ENCODE measurements around the gene FILIP1L. TPM values are rescaled to one million over a fixed set of nuclear protein-coding genes. Genes with fewer than 3 reads are reported as not detected.

Gene FILIP1L
- 19.9 and 21.1 TPM in 2 replicates for total RNA-seq (2012; rRNA removed)
- polyA plus RNA-seq (2012; rRNA removed) = 11.5 and 14.7 TPM in 2 replicates
- 2.5 and 4.3 TPM in 2 replicates for polyA plus RNA-seq (2012; cell fraction: cytosol; rRNA removed)
- polyA plus RNA-seq (2012; cell fraction: nucleus; rRNA removed; ENCODE audit: low replicate concordance) = 1.4 and 10.5 TPM in 2 replicates
- Bru-seq, nascent RNA = percentile 75 among the genes with signal in this experiment
- BruChase-seq, experiment 1, labeled RNA remaining after a 6-hour chase = percentile 40 among the genes with signal in this experiment
- BruChase-seq, experiment 2, labeled RNA remaining after a 2-hour chase = percentile 51 among the genes with signal in this experiment
- long read RNA-seq, transcript FILIP1L-203 (2 exons, 3,280 nt) = major isoform, 128 of 153 reads
- long read RNA-seq, partial matches to known transcripts = 9 of 153 reads
- long read RNA-seq, other reads (novel, unspliced or antisense) = 10 of 153 reads

GRCh38 chr3:100114413-100115030 lies at the start of gene FILIP1L:
Gene FILIP1L, minus strand, starts transcription at chr3:100114501.
- Histone ChIP-seq H2AFZ (replicated peaks; ENCODE audit: low read length, poor library complexity) (no peak within 1 kb of the TSS), H3K79me1 (ENCODE audit: low read depth in 1 of 2, low read length in 2 of 2) (peaks cover 0 to 3% of the 10 kb centered on the region in 2 experiments; a peak in 1 of 4 replicates), H4K91ac (ENCODE audit: insufficient read depth, low read depth, low read length) (peak within 1 kb of the TSS; percentile 24), H3K9ac (ENCODE audit: low read depth, low read length) (no peak within 1 kb of the TSS), H2BK120ac (ENCODE audit: low read depth, low read length) (peak within 1 kb of the TSS; percentile 11; the same call in 1 of the 2 replicates), H4K5ac (ENCODE audit: low read depth, low read length) (no peak within 1 kb of the TSS; the same call in 1 of the 2 replicates), H2BK20ac (ENCODE audit: low read depth, low read length) (peak within 1 kb of the TSS; percentile 41; the same call in 1 of the 2 replicates), H4K20me1 (ENCODE audit: insufficient read depth, low read length) (no peaks in the 10 kb centered on the region), H2BK15ac (ENCODE audit: low read depth, low read length) (peak within 1 kb of the TSS; percentile 38; the same call in 1 of the 3 replicates), H2BK5ac (ENCODE audit: low read depth, low read length, poor library complexity, severe bottlenecking) (no peak within 1 kb of the TSS), H3K4me3 (ENCODE audit: insufficient read depth, low read depth, low read length) (no peak within 1 kb of the TSS), H3K9me3 (ENCODE audit: control insufficient read depth, insufficient read depth, low read length) (no peaks in the 10 kb centered on the region), H3K4me2 (ENCODE audit: low read depth, low read length) (no peak within 1 kb of the TSS), H3K36me3 (ENCODE audit: control insufficient read depth, insufficient read depth, low read length) (no peaks in the 10 kb centered on the region), H4K8ac (ENCODE audit: low read depth in 2 of 2, low read length in 2 of 2) (0 out of 4 replicates have a peak within 1 kb of the TSS, but pooled peaks of 1 of the 2 experiments have one; percentile 19), H3K27me3 (ENCODE audit: control insufficient read depth, insufficient read depth, low read length) (no peaks in the 10 kb centered on the region), H2AK9ac (replicated peaks; ENCODE audit: low read depth, low read length, poor library complexity) (peak within 1 kb of the TSS; percentile 40), H3K14ac (replicated peaks; ENCODE audit: low read depth, low read length) (peak within 1 kb of the TSS; percentile 65), H3K9me1 (ENCODE audit: insufficient read depth, low read length) (peaks cover 10% of the 10 kb centered on the region), H3K4ac (ENCODE audit: low read depth, low read length) (no peak within 1 kb of the TSS), H3K27ac (ENCODE audit: insufficient read depth, low read length) (peak within 1 kb of the TSS; percentile 26; the same call in 1 of the 2 replicates), H2AK5ac (ENCODE audit: low read depth, low read length) (peak within 1 kb of the TSS; percentile 48), H3K56ac (ENCODE audit: extremely low read depth, insufficient read depth, low read length) (no peak within 1 kb of the TSS), H3K4me1 (ENCODE audit: control insufficient read depth, insufficient read depth, low read length) (peaks cover 7% of the 10 kb centered on the region), H3K23ac (ENCODE audit: low read depth, low read length) (no peak within 1 kb of the TSS), H3K18ac (ENCODE audit: low read depth, low read length) (peak within 1 kb of the TSS; percentile 33; the same call in 1 of the 2 replicates)
- BruUV-seq (replicated peaks) = no TSS peak
- intact Hi-C loops (cut with micrococcal nuclease) (no loop called here), in situ Hi-C loops (cut with MboI; ENCODE audit: low sequenced_read_pairs) (no loop called here), dilution Hi-C loops (cut with HindIII; ENCODE audit: low sequenced_read_pairs, unreplicated experiment) (no loop called here)
- DNase-seq (no peak), ATAC-seq (ENCODE audit: low read depth) (peak; percentile 65)
- ChIA-PET CTCF (interaction anchor here (1.3 kb wide), 1 partner anchor 10 kb away, joined by 5 read pairs; no protein-coding TSS in a partner anchor), POLR2A (ENCODE audit: unreplicated experiment) (no interaction called here)
- WGBS, 2 experiments (ENCODE audit: extremely low coverage in 2 of 2, insufficient read length in 1 of 2) = no CpG with 5 or more reads among the region's 7 CpGs
- TF ChIP-seq RFX5 (IDR thresholded peaks at IDR 0.05; ENCODE audit: low read depth, low read length) = no peak
- no peak for TF ChIP-seq NFE2L2 (IDR thresholded peaks at IDR 0.05; ENCODE audit: low read depth, low read length)
- no peak for TF ChIP-seq CHD1 (IDR thresholded peaks at IDR 0.05; ENCODE audit: low read depth, low read length)
- TF ChIP-seq BHLHE40 (IDR thresholded peaks at IDR 0.05; ENCODE audit: low read depth, low read length) = no peak
- no peak for TF ChIP-seq RAD21 (IDR thresholded peaks at IDR 0.05; ENCODE audit: low read length)
- no peak for TF ChIP-seq MXI1 (IDR thresholded peaks at IDR 0.05; ENCODE audit: borderline replicate concordance, low read depth, low read length)
- no peak for TF ChIP-seq FOS (IDR thresholded peaks at IDR 0.05; ENCODE audit: low read depth, low read length)
- TF ChIP-seq, protein P1, sequence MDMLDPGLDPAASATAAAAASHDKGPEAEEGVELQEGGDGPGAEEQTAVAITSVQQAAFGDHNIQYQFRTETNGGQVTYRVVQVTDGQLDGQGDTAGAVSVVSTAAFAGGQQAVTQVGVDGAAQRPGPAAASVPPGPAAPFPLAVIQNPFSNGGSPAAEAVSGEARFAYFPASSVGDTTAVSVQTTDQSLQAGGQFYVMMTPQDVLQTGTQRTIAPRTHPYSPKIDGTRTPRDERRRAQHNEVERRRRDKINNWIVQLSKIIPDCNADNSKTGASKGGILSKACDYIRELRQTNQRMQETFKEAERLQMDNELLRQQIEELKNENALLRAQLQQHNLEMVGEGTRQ (IDR thresholded peaks at IDR 0.05; ENCODE audit: low read depth, low read length) = no peak
- no peak for TF ChIP-seq MAFK (IDR thresholded peaks at IDR 0.05; ENCODE audit: low read depth, low read length)
- TF ChIP-seq, protein P2, sequence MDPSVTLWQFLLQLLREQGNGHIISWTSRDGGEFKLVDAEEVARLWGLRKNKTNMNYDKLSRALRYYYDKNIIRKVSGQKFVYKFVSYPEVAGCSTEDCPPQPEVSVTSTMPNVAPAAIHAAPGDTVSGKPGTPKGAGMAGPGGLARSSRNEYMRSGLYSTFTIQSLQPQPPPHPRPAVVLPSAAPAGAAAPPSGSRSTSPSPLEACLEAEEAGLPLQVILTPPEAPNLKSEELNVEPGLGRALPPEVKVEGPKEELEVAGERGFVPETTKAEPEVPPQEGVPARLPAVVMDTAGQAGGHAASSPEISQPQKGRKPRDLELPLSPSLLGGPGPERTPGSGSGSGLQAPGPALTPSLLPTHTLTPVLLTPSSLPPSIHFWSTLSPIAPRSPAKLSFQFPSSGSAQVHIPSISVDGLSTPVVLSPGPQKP (IDR thresholded peaks at IDR 0.05; ENCODE audit: borderline replicate concordance, low read depth, low read length) = no peak
- no peak for TF ChIP-seq MAZ (IDR thresholded peaks at IDR 0.05; ENCODE audit: borderline replicate concordance, low read depth, low read length)
- TF ChIP-seq POLR2A (IDR thresholded peaks at IDR 0.05; ENCODE audit: low read depth, low read length) = no peak
- TF ChIP-seq RCOR1 (IDR thresholded peaks at IDR 0.05; ENCODE audit: insufficient replicate concordance, low read length) = no peak
- TF ChIP-seq CEBPB (IDR thresholded peaks at IDR 0.05; ENCODE audit: low read depth, low read length) = no peak
- no peak for TF ChIP-seq SMC3 (IDR thresholded peaks at IDR 0.05; ENCODE audit: low read depth, low read length)

Data from IMR-90 (cell line).